GM18508 (cell line): ENCODE measurements around the gene STRIP2.
"Not testable (repeated sequence)": the region's sequence is repeated elsewhere in the genome, so short reads cannot be mapped to it uniquely, and the experiment has no call there.

Experiments used
- ATAC-seq: cut with Tn5 transposase; IDR thresholded peaks from one replicate; pipeline ENCODE4 v1.9.1; 2021; ENCODE audit warnings: moderate number of reproducible peaks; ENCODE audit not compliant: insufficient read depth, unreplicated experiment

The STRIP2 gene

GRCh38 chr7:129421717-129422250, 12.4 kb upstream of the STRIP2 start:
- no peak for ATAC-seq

GRCh38 chr7:129422727-129423126, 11.5 kb upstream of the STRIP2 start:
- ATAC-seq, result no peak

DNA sequence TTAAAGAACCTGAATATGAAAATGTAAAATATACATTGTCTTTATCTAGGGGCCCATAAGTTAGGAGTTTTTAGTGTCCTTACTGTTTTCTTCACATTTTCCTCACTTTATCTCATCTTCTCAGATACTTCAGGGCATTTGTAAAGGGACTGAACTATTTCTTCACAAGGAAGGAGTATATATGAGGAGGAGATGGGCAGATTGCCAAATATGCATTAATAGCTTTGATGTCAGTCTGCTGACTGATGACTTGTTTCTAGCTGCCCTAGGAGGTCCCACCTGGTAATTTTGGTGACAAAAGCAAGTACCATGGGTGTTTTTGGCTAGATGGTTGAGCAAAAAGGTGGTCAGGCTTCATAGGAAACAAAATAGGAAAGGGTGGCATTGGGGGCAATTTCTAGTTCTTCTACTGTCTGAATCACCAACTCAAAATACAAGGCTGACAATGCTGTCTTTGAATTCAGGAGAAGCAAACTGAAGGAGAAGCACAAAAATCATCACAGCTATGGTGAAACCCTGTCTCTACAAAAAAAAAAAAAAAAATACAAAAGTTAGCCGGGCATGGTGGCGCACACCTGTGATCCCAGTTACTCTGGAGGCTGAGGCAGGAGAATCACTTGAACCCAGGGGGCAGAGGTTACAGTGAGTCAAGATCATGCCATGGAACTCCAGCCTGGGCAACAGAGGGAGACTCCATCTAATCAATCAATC, 10.4 kb upstream of the STRIP2 start:
- no peak for ATAC-seq

- no peak for ATAC-seq
These were observed 7.8 kb upstream of the STRIP2 start for GRCh38 chr7:129426482-129426881.

GRCh38 chr7:129427526-129428045, 6.6 kb upstream of the STRIP2 start:
- no peak for ATAC-seq

DNA sequence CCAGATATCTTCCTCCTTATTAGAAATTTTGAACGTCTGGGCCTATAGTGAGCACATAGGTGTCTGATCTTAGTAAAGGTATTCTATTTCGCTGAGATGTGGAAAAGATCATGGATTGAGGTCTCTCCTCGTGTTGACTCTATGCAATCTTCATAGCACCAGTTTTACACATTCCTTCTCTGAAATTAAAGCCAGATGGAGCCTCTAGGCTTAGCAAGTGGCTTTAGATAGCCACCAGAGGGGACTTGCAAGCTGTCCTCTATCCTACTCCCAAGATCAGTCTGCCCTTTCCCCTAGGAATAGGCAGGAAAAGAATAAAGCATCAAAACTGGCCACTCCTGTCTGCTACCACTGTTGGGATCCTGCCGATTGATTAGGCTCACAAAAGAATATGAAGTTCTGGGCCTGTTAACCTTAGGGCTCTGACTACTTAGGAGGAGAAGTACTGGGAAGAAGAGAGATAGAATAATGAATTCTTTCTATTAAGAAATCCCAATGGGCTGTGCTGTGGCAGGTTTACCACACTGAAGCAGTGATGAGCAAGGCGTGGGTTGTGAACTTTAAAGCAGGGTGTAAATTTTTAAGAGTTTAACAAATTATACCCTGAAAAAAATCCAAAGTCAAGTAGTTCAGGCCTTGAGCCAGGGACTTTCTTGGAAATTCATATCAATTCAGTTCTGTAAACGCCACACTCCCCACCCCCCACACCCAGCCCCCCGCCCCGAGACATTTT, 2.2 kb upstream of the STRIP2 start:
- no peak for ATAC-seq

DNA sequence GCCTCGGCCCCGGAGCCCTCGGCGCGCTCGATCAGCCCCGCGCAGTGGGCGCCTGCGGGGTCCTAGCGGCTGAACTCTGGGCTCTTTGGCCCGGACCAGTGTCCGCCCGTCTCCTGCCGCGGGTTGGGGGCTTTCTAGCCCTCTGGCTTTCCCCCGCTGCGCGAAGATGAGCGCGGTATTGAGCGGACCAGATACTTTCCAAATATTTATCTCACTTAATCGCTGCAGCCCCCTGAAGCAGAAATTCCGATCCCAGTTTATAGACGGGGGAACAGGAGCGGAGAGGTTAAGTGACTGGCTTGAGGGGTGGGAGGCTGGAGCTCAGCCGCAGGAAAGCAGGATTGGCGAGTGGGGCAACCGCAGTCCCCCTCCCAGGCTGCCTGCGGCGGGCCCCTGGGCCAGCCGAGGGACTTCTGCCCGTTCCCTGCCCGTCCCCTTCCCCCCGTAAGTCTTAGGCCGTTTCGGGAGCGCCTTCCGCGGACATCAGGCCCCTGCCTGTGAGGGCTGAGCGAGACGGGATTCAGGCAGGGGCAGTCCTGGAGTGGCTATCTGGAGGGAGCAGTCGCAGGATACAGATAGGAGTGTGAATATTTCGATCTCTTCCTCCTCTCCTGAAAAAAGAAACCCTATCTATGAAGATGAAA, 565 bp downstream of the STRIP2 start:
- ATAC-seq, result no peak

DNA sequence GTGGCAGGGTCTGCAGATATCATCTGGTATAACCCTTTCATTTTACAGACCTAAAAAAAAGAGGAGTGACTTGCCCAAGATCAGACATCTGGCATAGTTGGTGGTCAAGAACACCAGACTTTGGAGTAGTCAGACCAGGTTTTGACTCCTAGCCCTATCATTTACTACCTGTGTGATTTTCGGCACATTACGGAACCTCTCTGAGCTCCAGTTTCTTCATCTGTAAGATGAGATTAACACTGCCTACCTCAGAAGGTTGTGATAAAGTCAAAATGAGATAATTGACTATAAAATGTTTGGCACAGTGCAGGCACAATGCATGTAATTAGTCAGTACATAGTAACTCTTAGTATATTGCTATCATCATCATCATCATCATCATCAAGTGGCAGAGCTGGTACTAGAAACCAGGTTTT, 1.2 kb downstream of the STRIP2 start:
- ATAC-seq, result no peak

DNA sequence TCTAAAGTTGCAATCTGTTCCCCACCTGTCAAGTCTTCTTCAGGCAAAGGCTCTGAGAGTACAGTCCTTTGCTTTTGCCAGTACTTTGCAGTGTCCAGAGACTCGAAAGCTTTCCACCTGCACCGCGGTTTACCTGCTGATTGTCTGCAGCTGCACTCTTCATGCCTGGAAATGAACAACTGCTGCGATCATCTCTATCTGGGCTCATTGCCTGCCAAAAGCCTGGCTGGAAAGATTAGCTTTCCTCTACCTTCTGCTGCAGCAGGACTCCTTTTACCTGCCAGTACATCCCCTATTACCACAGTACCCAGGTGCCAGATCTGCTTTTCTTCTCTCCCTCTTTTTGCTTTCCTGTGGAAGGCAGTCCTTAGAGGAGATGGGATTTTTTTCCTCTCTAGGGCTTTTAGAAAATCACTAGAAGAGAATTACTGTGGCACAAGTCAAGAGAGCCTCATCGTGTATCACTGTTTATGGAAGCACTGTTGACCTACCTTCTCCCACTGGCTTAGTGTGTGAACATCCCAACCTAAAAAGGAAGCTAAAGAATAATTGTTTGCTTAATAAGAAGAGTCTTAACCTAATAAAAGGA, 2.2 kb downstream of the STRIP2 start:
- ATAC-seq, result no peak

- ATAC-seq, result no peak
These were observed 3.0 kb downstream of the STRIP2 start for GRCh38 chr7:129437190-129437589.

DNA sequence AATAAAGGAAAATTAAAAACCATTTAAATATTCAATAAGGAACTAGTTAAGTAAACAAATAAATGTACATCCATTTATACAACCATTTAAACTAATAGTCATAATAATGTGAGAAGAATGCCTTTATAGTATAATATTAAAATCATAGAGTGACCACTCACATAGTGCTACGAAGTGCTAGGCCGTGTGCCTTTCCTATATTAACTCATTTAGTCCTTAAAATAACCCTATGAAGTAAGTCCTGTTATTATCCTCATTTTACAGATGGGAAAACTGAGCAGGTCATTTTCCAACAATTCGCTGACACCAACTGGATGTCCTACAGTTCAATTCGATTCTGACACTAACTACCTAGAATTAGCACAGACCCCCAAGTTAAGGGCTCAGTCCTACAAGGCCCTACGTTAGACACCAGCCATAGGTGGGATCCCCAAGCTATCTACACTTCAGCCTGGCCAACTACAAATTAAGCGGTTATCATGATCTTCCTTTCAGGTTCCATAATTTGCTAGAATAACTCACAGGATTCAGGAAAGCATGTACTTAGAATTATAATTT, 4.1 kb downstream of the STRIP2 start:
- no peak for ATAC-seq

DNA sequence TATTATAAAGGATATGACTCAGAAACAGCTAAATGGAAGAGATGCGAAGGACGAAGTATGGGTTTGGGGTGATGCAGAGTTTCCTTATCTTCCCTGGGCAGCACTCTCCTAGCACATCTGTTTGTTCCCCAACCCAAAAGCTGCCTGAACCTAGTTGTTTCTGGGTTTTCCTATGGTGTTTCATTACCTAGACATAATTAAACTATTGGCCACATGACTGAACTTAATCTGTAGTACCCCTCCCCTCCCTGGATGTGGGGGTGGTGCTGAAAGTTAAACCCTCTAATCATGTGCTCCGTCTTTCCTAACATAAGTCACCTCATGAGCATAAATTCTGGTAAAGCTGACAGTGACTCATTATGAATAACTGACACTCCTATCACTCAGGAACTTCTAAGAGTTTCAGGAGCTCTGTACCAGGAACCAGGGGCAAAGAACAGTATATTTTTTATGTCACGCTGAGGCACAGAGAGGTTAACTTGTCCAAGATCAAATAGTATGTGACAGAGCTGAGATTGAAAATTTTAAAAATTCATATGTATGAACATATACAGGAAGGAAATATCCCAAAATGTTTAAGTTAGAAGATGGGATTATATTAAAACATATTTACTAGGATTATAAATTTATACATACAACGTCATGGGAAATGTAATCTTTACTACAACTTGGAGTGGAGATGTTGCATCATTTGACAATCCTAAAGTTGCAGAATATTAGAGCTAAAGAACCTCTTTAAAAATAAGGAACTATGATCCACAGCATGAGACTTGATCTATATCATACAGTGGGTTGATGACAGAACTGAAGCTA, 4.8 kb downstream of the STRIP2 start:
- ATAC-seq, result no peak

DNA sequence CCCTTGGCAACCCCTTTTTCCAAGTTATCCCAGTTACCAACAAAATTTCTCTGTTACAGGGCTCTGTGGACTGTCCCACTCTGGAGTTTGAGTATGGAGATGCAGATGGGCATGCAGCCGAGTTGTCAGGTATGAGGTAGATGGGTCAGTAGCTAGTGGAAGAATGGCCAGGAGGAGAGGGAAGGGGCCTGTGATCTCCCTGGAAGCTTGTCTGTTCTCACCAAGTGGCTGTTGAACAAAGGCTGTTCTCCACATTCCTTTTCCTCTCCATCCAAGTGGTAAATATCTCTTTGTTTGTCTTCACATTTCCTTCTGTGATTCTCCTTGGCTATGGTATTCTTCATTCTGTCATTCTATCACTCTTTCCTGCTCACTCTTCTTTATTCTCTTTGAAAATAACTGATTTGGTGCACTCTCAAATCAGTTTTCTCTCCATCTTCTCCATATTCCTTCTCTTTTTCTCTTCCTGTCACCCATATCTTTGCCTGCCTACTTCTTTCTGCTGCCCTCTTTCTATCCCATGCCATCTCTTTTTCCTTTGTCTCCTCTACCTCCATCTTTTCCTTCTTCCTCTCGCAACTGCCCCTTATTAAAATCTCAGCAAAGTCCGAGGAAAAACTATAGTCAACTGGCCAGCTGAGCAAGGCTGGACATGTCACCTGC, 5.9 kb downstream of the STRIP2 start:
- no peak for ATAC-seq

GRCh38 chr7:129443612-129444011, 9.4 kb downstream of the STRIP2 start:
- no peak for ATAC-seq

GRCh38 chr7:129444776-129445175, 10.5 kb downstream of the STRIP2 start:
- not testable (repeated sequence) for ATAC-seq

DNA sequence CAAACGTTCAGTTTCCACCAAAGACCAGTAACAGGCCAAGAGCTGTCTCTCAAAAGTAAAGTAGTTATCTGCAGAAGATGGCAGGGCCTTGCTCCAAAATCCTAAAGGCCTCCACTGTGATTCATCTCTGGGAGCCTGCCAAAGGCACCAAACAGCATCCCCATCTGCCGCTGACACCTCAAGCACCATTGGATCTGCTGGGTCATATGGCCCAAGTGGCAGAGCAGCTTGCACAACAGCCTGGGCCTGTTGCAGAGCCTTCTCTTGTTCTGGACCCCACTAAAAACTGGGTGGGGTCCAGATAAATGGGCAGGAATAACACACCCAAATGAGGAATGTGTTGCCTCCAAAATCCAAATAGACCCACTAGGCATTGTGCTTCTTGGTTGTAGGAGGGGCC, 12.7 kb downstream of the STRIP2 start:
- ATAC-seq, result not testable (repeated sequence)

DNA sequence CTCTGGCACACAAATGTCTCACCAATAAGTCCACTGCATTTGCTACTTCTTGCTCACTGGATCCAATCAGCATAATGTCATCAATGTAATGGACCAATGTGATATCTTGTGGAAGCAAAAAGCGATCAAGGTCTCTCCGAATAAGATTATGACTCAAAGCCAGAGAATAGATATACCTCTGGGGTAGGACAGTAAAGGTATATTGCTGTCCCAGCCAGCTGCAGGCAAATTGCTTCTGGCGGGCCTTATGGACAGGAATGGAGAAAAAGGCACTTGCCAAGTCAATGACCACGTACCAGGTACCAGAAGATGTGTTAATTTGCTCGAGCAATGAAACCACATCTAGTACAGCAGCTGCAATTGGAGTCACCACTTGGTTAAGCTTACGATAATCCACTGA, 13.2 kb downstream of the STRIP2 start:
- not testable (repeated sequence) for ATAC-seq

- ATAC-seq, result not testable (repeated sequence)
These were observed 14.4 kb downstream of the STRIP2 start for GRCh38 chr7:129448608-129449007.

GRCh38 chr7:129450295-129450694, 16.1 kb downstream of the STRIP2 start:
- no peak for ATAC-seq
